ENCODE results near the gene HCRT.

DNA sequence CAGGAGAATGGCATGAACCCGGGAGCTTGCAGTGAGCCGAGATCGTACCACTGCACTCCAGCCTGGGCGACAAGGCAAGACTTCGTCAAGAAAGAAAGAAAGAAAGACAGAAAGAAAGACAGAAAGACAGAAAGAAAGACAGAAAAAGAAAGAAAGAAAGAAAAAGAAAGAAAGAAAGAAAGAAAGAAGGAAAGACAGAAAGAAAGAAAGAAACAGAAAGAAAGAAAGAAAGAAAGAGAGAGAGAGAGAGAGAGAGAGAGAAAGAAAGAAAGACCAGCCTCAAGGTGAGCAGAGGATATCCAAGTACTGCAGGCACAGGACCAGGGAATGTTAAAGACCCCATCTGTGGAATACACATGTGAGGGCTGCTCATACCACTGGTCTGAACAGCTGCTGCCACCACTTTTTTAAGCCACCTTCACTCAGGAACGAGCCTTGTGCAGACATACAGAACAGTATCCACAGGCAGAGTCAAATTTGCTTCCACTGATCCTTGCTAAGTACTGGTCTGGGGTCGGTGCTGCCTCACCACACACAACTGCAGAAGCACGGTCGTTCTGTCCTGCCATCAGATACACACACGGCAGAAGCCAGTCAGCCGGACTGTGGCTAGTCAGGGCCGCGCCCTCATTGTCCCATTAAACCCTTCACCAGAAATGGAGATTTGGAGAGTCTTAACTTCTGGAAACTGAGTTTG, 38.2 kb downstream of the HCRT start:
- TF ChIP-seq GATA2 (IDR thresholded peaks at IDR 0.05; ENCODE audit: low read depth, low read length), result no peak
- no peak for TF ChIP-seq GATA3 (IDR thresholded peaks at IDR 0.05; ENCODE audit: low read depth, low read length)
